Epidermal melanocyte (primary cell): ENCODE results near the gene GTF2A1L.
A peak's percentile ranks its signal among the peaks of the same experiment; 100 is the strongest.
"Not testable (repeated sequence)": the region's sequence is repeated elsewhere in the genome, so short reads cannot be mapped to it uniquely, and the experiment has no call there.

Source experiments
- DNase-seq: peaks from one replicate; pipeline ENCODE4 v3.0.0; 2011; ENCODE audit warnings: low spot score; ENCODE audit not compliant: insufficient read length

Gene GTF2A1L, protein sequence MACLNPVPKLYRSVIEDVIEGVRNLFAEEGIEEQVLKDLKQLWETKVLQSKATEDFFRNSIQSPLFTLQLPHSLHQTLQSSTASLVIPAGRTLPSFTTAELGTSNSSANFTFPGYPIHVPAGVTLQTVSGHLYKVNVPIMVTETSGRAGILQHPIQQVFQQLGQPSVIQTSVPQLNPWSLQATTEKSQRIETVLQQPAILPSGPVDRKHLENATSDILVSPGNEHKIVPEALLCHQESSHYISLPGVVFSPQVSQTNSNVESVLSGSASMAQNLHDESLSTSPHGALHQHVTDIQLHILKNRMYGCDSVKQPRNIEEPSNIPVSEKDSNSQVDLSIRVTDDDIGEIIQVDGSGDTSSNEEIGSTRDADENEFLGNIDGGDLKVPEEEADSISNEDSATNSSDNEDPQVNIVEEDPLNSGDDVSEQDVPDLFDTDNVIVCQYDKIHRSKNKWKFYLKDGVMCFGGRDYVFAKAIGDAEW

DNA sequence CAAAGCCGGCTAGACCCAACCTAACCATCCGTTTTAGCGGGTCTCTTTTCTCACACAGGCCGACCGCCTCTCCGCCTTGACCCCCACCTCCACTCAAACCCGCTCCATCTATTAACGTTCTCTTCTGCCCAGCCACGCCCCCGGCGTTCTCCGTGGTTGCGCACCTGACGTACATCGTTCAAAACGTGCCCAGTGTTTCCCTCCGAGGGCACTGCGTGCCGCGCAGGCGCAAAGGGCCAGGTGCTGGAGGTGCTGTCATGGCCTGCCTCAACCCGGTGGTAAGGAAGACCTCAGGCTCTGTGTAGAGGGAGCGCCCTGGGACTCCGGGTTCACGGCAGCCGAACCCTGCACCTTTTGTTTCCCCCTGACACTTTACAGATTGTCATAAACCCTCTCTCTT is at the start of gene GTF2A1L:
Gene GTF2A1L (plus strand): TSS at position 239 of the 400 bp plus-strand sequence. CDS start 19 bp downstream, at position 258.
- DNase-seq, result no peak

DNA sequence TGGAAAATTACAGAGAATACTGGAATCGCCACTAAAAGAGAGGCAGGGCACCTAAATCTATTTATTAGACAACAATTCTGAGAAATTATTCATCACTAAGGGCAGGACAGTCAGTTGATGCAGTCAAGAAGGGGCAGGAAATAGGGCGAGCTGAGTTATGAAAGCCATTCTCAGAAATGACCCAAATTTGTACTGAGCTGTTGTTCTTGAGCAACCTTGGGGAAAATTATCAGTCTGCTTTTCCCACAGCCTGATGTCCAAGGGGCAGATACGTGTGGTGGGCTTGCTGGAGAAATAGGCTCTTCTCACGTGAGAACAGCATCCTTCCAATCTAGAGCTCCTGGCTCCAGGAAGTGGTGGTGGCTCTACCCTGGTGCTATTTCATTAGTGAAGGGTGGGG is 49.1 kb upstream of the GTF2A1L start:
- no peak for DNase-seq

DNA sequence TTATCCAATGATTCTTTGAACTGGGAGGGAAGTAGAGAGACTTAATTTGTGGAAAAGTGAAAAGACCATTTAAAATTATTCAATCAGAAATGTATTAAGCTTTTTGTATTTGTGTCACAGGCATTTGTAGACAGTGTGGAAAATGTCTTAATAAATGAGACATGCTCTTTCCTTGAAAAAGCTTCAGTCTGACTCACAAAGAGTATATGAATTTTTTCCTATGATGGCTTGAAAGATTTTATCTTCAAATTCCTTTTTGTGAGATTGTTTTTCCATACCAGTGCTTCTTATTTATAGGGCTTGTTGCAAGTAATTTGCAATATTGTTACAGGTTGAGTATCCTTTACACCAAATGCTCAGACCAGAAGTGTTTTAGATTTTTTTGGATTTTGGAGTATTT is 48.2 kb upstream of the GTF2A1L start:
- DNase-seq, result no peak

DNA sequence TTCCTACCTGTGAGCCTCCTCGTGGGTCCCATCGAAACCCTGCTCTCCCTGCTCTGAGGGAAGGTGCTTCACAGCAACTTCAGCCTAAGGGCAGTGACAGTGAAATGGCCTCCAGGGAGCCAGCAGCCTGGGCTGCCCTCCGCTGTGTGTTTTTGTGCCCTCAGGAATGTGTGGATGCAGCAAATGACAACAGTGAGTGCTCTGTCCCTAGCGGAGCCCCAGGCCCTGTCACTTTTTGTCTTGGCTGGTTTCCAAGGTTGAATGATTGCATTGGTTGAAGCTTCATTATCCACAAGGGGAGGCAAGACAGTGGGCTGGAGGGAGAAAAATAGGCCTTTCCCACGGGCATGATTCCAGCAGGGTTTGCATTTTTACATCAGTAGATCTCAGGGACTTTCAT is 44.8 kb upstream of the GTF2A1L start:
- no peak for DNase-seq

DNA sequence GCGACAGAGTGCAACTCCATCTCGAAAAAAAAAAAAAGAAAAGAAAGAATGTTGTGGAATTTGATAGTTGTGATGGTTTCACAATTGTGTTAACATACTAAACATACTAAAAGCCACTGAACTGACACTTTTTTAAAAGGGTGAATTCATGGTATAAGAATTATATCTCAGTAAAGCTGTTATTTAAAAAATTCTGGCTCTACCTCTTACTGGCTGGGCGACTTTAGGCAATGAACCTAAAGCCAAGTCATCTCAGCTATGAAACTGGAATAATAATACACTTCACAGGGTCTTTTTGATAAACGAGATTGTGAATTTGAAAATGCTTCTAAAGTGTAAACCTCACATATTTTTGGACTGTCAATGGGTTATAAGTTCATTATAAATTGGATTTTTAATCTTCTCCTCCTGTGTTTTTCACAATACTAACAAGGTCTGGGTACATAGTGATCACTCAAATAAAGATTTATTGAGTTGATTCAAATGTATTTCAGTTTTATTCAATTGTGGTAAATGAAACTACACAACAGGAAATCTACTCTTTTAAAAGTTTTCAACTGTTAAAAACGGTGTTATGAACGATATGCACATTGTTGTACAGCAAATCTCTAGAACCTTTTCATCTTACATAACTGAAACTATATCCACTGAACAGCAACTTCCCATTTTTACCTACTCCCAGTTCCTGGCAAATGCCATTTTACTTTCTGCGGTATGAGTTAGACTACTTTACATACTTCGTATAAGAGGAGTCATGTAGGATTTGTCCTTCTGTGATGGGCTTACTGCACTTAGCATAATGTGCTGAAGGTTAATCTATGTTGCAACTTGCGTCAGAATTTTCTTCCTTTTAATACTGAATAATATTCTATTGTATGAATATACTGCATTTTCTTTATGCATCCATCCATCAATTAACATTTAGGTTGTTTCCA is 43.0 kb upstream of the GTF2A1L start:
- DNase-seq, result no peak

DNA sequence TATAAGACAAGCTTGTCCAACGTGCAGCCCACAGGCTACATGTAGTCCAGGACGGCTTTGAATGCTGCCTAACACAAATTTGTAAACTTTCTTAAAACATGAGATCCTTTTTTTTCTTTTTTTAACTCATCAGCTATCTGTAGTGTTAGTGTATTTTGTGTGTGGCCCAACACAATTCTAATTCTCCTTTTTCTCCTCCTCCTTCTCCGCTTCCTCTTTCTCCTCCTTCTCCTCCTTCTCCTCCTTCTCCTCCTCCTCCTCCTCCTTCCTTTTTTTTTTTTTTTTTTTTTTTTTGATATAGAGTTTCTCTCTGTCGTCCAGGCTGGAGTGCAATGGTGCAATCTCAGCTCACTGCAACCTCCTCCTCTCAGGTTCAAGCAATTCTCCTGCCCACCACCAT is 39.3 kb upstream of the GTF2A1L start:
- DNase-seq, result no peak

DNA sequence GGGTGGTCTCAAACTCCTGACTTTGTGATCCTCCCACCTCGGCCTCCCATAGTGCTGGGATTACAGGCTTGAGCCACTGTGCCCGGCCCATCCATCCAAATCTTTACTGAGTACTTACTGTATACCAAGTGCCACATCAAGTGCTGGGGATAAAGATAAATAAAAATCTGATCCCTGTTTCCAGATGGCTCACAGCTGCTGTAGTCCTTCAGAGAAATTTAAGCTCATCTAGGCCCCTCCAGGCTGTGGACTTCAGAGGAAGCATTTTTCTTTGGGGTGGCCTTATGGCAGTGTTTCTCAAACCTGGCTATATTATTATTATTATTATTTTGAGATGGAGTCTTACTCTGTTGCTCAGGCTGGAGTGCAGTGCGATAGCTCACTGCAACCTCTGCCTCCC is 33.7 kb upstream of the GTF2A1L start:
- DNase-seq, result no peak

DNA sequence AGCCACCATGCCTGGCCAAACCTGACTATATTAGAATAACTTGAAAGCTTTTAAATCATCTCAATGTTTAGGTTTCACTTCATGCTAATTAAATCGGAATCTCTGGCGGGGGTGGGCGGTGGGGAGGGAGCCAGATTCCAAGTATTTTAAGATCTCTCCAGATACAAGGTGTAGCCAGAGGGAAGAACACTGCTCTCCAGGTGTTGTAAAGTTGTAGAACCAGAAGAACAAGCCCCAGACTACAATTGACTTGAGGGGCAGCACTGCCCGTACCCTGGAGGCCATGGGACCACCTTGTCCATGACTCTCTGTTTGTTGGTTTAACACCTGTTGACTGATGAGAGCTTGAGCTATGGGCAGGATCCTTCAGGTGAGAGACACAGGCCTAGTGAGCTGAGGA is 33.1 kb upstream of the GTF2A1L start:
- no peak for DNase-seq

DNA sequence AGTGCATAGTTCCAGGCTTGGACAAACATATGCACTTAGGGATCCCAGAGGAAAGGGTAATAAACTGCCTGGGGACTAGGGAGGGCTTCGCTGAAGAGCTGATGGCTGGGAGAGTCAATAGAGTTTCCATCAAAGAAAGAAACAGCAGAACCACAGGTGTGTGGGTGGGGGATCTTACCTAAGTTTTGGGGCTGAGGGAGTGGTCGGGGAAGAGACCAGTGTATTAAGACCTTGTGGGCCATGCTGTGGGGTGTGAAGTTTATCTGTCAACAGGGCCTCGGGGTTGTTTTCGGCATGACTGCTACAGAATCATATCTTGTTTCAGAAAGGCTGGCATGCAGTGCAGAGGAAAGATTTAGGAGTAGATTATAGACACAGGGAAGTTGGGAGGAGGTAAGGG is 31.2 kb upstream of the GTF2A1L start:
- DNase-seq, result no peak

DNA sequence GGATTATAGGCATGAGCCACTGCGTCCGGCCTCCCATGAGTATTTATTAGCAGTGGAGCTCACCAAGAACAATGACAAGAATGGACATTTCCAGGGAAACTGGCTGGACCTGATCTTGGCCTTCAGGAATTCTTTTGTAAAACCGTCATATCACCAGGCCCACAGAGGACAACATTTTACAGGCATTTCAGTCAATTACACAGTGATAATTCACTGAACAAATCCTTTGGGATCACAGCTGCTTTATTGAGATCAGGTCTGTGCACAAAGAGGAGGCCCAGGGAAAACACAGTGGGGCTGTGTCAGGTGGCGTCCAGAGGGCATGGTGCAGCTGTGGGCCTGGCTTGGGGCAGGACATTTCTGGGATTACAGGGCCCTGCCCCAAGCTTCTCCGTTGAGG is 30.1 kb upstream of the GTF2A1L start:
- DNase-seq, result no peak

DNA sequence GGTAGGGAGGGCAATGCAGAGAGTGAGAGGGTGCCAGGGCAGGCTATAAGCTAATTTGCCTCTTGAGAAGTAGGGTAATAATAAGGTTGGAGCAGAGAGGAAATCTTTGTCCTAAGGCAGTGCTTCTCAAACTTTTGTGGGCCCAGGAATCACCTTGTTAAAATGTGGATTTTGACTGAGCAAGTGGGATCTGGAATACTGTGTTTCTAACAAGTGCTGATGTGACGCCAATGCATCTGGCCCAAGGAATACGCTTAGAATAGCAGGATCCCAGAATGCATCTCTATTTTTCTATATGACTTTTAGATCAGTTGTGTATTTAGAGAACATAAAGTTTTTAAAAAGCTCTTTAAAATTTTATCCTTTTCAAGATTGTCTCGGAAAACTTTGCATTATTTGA is 29.7 kb upstream of the GTF2A1L start:
- DNase-seq, result no peak

DNA sequence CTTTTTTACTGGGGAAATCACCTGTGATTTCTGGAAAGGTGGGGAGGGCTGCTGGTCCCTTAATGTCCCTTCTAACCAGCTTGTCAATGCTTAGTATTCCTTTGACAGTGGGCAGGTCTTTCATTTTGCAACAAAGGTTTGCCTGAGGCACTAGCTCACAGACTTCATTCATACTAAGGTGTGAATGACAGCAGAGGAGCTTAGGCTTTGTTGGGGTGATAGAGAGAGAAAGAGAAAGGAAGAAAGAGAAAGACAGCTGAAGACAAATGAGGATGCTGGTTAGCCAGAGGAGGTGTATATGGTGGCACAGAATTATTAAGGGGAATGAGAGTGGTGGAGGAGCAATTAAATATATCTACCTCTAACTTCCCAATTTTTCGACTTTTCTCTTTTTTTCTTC is 28.9 kb upstream of the GTF2A1L start:
- no peak for DNase-seq

DNA sequence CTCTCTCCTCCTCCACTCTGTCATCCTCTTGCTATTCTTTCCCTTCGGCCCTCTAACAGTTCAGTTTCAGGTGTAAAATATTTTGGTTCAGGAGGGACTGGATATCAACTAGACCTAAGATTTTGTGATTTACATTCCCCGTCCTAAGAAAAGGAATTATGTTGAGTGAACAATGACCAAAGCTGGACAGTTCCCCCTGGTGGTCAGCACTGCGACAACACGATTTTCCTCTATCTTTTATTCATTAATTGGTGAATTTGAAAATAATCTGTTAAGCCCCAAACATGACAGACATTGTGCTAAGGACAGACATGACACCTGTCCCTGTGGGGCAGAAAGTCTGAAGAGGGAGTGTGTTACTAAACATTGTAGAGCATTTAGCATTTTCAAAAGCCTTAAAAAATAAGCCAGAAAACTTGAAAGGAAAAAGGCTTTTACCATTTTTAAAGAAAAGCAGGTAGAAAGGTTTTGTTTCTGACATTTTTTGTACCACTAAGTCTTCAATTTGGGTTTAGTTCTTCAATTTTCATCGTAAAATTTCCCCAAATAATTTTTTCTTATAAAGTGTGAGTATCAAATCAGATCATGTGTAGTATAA is 28.4 kb upstream of the GTF2A1L start:
- DNase-seq, result peak; percentile 38

DNA sequence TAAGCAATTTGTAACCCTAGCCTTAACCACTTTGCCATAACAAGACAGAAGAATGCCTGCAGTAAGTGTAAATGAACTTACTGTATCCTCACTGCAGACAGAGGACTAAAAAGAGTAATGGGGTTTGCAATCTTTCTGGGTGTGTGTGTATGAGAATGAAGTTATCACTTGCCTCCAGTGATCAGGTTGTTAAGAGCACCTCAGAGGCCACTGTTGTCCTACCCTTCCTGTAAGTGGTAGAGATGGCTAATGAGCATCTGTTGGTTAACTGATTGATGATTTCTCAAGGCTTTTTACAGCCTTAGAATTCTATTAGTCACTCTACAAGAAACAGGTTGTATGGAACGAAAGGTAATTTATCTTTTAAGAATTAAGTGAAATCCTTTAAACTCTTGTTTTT is 27.6 kb upstream of the GTF2A1L start:
- no peak for DNase-seq

DNA sequence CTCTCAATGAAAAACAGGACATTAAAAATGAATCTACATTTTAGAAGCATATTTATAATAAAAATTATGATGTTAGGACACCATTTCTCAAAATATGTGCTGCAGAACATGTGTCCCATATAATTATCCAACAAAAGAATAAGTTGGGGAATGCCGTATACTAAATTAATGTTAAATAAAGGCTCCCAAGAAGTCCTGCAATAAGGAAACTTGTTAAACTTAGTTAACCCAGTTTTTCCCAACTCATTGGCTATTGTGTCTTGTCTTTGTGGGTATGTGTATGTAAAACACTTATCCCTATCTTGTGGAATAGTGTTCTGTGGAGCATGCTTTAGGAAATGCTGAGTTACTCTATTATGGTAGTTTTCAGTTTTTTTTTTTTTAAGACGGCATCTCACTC is 25.6 kb upstream of the GTF2A1L start:
- DNase-seq, result no peak

DNA sequence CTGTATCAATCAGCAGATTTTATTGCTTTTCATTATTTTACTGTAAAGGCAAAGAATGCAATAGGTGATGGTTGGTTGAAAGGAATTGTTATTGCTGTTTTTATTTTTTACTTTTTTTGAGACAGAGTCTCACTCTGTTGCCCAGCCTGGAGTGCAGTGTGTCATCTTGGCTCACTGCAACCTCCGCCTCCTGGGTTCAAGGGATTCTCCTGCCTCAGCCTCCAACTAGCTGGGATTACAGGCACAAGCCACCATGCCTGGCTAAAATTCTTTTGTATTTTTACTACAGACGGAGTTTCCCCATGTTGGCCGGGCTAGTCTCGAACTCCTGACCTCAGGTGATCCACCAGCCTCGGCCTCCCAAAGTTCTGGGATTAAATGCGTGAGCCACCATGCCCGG is 20.9 kb upstream of the GTF2A1L start:
- not testable (repeated sequence) for DNase-seq

DNA sequence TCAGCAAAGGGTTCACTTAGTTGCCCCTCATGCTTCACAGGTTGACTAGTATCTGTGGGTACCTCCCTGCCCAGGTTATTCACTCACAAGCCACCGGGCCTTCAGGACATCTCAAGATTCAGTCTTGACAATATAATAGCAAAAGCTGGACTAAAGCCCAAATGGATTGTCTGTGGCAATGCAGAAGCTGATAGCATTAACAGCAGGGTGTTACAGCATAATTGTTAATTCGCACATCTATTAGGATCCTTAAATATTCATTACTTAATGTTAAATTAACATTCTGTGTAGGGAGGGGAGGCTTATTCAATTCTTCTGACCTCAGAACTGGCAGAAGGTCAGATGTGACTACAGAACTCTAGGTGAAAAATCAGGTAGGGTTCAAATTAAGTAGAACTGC is 20.2 kb upstream of the GTF2A1L start:
- no peak for DNase-seq

DNA sequence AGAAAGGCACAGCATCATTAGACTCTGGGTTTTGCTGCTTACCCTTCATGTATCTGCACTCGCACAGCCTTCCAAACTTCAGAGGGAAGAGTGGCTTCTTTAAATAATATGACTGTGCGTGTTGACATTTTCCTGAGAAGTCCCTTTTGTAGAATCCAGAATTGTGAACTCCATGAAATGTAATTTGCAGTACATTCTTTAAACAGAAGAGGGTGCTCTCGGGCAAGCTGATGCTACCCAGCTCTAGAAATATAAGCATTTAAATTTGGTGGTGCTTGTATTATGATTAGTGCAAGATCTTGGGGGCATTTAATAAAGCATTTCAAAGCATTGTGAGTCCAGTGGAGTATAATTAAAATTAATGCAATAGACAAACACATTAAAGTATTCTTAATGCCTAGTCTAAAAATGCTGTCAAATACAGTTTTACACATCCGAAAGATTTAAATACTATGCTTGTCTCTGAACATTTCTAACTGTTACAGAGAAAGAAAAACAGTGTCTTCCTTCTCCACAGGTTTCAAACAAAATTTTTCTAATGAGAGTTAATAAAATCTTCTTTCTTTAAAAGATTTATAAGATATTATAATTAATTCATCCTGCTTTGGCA is 17.3 kb upstream of the GTF2A1L start:
- no peak for DNase-seq

DNA sequence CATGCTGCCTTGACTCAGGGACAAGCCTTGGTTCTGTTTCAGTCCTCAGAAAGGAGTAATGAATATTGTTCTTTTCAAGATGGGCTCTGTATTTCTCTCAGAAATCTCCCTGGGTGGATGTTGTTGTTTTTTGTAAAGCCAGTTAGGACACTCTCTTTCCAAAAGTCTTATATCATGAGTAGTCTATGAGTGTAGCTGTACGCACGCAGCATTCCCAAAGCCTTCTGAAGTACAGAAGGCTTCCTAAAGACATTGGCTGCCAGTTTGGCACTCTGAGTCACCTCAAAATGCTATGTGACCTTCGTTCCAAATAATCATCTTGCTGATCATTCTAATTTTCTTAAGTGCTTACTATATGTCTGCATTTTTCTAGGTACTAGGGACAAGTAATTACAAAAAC is 16.7 kb upstream of the GTF2A1L start:
- DNase-seq, result no peak

DNA sequence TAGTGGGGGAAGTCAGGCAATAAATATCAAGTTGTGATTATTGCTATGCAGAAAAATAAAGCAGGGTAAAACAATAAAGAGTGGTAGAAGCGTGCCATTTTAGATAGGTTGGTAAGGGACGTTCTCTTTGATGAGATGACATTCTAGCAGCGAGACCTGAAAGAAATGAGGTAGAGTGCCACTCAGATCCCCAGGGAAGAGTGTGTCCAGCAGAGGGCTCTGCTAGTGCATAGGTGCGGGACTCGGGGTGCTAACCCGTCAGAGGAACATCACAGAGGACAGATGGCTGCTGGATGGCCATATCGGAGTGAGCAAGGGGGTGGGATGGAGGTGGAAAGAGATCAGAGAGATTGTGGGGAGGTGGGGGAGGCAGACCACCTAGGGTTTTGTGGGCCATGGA is 16.3 kb upstream of the GTF2A1L start:
- no peak for DNase-seq

DNA sequence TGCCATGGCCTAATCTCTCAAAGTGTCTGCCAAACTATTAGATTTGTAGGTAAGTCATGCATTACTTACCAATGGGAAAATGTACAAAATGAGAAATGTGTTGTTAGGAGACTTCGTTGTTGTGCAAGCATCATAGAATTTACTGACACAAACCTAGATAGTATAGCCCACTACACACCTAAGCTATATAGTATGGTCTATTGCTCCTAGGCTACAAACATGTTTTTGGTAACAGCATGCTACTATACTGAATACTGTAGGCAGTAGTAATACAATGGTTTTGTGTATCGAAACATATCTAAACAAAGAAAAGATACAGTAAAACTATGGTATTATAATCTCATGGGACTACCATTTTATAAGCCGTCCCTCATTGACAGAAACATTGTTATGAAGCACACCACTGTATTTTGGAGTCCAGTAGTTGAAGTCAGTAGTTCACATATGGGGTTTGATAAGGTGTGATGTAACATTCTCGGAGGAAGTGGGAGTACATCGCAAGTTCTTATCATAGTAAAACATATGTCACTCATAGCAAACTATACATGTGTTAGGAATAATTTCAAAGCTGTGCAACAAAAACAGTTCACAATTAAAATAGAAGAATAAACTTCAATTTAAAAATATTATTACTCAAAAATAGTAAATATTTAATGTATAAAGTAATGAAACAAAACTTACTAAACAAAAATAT is 12.0 kb upstream of the GTF2A1L start:
- no peak for DNase-seq
